Ascending aorta (tissue), 2 donors: ENCODE measurements around the gene AFAP1L2. TPM values are rescaled to one million over a fixed set of nuclear protein-coding genes. Genes with fewer than 3 reads are reported as not detected.

Experiments used
- DNase-seq, 2 donors: peaks; one replicate each; pipeline ENCODE4 v3.0.0-alpha.2; 2019; ENCODE audit warnings: low spot score in 2 of 2
- H3K27ac ChIP-seq, 2 donors: fragments of 200-600 bp; sonication (generic); one replicate each; pipeline ENCODE4 v1.5.1; 2016 to 2017; ENCODE audit warnings: mild to moderate bottlenecking in 1 of 2
- H3K27me3 ChIP-seq: fragments of 200-600 bp; sonication (generic); one replicate; pipeline ENCODE4 v1.5.1; 2017
- H3K36me3 ChIP-seq, 2 donors: fragments of 200-600 bp; sonication (generic); one replicate each; pipeline ENCODE4 v1.5.1; 2016
- H3K4me1 ChIP-seq, 2 donors: fragments of 200-600 bp; sonication (generic); one replicate each; pipeline ENCODE4 v1.5.1; 2016 to 2017; ENCODE audit warnings: mild to moderate bottlenecking in 1 of 2
- H3K4me3 ChIP-seq, 2 donors: fragments of 200-600 bp; sonication (generic); one replicate each; pipeline ENCODE4 v1.5.1; 2016 to 2017; ENCODE audit warnings: mild to moderate bottlenecking in 1 of 2
- H3K9me3 ChIP-seq, 2 donors: fragments of 200-600 bp; sonication (generic); one replicate each; pipeline ENCODE4 v1.5.1; 2016
- CTCF ChIP-seq, 3 experiments: fragments of 200-600 bp in 2 of 3; fragments of 450-650 bp in 1 of 3; sonication (generic) in 2 of 3; IDR thresholded peaks; one replicate each; pipeline ENCODE4 v1.5.1; 2016 to 2019; ENCODE audit warnings: antibody characterized with exemption in 3 of 3, mild to moderate bottlenecking in 1 of 3, moderate library complexity in 1 of 3
- intact Hi-C: fragments of 100-400 bp; cut with DNase I; formaldehyde crosslinking; loops from one replicate; pipeline ENCODE4 v1.15.1; 2023
- total RNA-seq: library from RNA; depleted of rRNA; stranded (reverse); fragments of >200 nt; gene quantifications from one replicate; pipeline ENCODE4 v1.1.0, GENCODE V29; 2016

AFAP1L2 gene
- total RNA-seq, 1 donor from 2014 or later: 30.4 TPM

GRCh38 chr10:114431414-114432135 is 27.3 kb upstream of the AFAP1L2 start:
- Histone ChIP-seq H3K4me1 (no peaks in the 10 kb centered on the region), H3K4me3 (no peak overlapping the region), H3K36me3 (peaks cover 5 to 6% of the 10 kb centered on the region in 2 donors), H3K27me3 (no peaks in the 10 kb centered on the region), H3K27ac (no peak overlapping the region), H3K9me3 (no peaks in the 10 kb centered on the region)
- intact Hi-C loops: no loop called here
- TF ChIP-seq CTCF (IDR thresholded peaks at IDR 0.05): no peak
- DNase-seq: no peak

GRCh38 chr10:114430688-114431413 is 26.5 kb upstream of the AFAP1L2 start:
- TF ChIP-seq CTCF (IDR thresholded peaks at IDR 0.05): no peak
- Histone ChIP-seq H3K36me3 (peaks cover 0 to under 1% of the 10 kb centered on the region in 2 donors), H3K4me3 (no peak overlapping the region), H3K27ac (no peak overlapping the region), H3K27me3 (no peaks in the 10 kb centered on the region), H3K4me1 (peaks cover 0 to 6% of the 10 kb centered on the region in 2 donors), H3K9me3 (no peaks in the 10 kb centered on the region)
- no peak for DNase-seq
- intact Hi-C loops: no loop called here

- DNase-seq: no peak
- H3K27ac ChIP-seq: no peak overlapping the region
- no peaks in the 10 kb centered on the region for H3K27me3 ChIP-seq
- H3K9me3 ChIP-seq: no peaks in the 10 kb centered on the region
- TF ChIP-seq CTCF (IDR thresholded peaks at IDR 0.05): no peak
- no peak overlapping the region for H3K4me3 ChIP-seq
- peaks cover 0 to 6% of the 10 kb centered on the region in 2 donors for H3K4me1 ChIP-seq
- intact Hi-C loops: loop anchor here (10.0 kb wide), 1 partner anchor 285 kb away; no protein-coding TSS in a partner anchor
- no peaks in the 10 kb centered on the region for H3K36me3 ChIP-seq
Observed at GRCh38 chr10:114429581-114430335, 25.5 kb upstream of the AFAP1L2 start.

GRCh38 chr10:114427124-114427852 is 23.0 kb upstream of the AFAP1L2 start:
- no peaks in the 10 kb centered on the region for H3K27me3 ChIP-seq
- peak overlapping the region in 1 of 2 donors; percentile 24 for H3K27ac ChIP-seq
- no peaks in the 10 kb centered on the region for H3K9me3 ChIP-seq
- intact Hi-C loops: loop anchor here (10.0 kb wide), 1 partner anchor 282 kb away; no protein-coding TSS in a partner anchor
- H3K4me1 ChIP-seq: peaks cover 0 to 6% of the 10 kb centered on the region in 2 donors
- DNase-seq: no peak
- no peak for TF ChIP-seq CTCF (IDR thresholded peaks at IDR 0.05)
- no peak overlapping the region for H3K4me3 ChIP-seq
- no peaks in the 10 kb centered on the region for H3K36me3 ChIP-seq

- Histone ChIP-seq H3K36me3 (no peaks in the 10 kb centered on the region), H3K27ac (no peak overlapping the region), H3K4me1 (peaks cover 0 to 6% of the 10 kb centered on the region in 2 donors), H3K27me3 (no peaks in the 10 kb centered on the region), H3K9me3 (no peaks in the 10 kb centered on the region), H3K4me3 (no peak overlapping the region)
- no peak for DNase-seq
- no peak for TF ChIP-seq CTCF (IDR thresholded peaks at IDR 0.05)
- intact Hi-C loops: loop anchor here (10.0 kb wide), 1 partner anchor 282 kb away; no protein-coding TSS in a partner anchor
Observed at GRCh38 chr10:114426476-114426875, 22.2 kb upstream of the AFAP1L2 start.
